ENCODE results near the gene RBM33.
"Not testable (repeated sequence)": the region's sequence is repeated elsewhere in the genome, so short reads cannot be mapped to it uniquely, and the experiment has no call there.

Gene RBM33

GRCh38 chr7:155684543-155684942 is 40.1 kb downstream of the RBM33 start:
- TF ChIP-seq SUZ12 (IDR thresholded peaks at IDR 0.05; ENCODE audit: extremely low read depth, insufficient read depth, insufficient read length) (no peak), ZNF274 (IDR thresholded peaks at IDR 0.05; ENCODE audit: low read depth, low read length) (no peak), YY1 (IDR thresholded peaks at IDR 0.05; ENCODE audit: insufficient read depth, insufficient read length) (no peak)
- DNase-seq (ENCODE audit: low read depth, low spot score), result no peak
- no peak overlapping the region for H3K4me3 ChIP-seq (ENCODE audit: insufficient read length, low read depth)
- H3K27me3 ChIP-seq (ENCODE audit: insufficient read depth, insufficient read length), result no peaks in the 10 kb centered on the region
- no peaks in the 10 kb centered on the region for H3K9me3 ChIP-seq (ENCODE audit: insufficient read depth, low read length)
- H3K36me3 ChIP-seq (ENCODE audit: insufficient read depth, insufficient read length, low read length), result peaks cover 35% of the 10 kb centered on the region
- no peak overlapping the region for H3K9ac ChIP-seq (ENCODE audit: insufficient read length, low read depth)
- no peaks in the 10 kb centered on the region for H3K4me1 ChIP-seq (ENCODE audit: insufficient read depth, insufficient read length)

GRCh38 chr7:155685070-155685790 is 40.8 kb downstream of the RBM33 start:
- Histone ChIP-seq H3K27me3 (ENCODE audit: insufficient read depth, insufficient read length) (no peaks in the 10 kb centered on the region), H3K36me3 (ENCODE audit: insufficient read depth, insufficient read length, low read length) (peaks cover 33% of the 10 kb centered on the region), H3K4me3 (ENCODE audit: insufficient read length, low read depth) (no peak overlapping the region), H3K4me1 (ENCODE audit: insufficient read depth, insufficient read length) (no peaks in the 10 kb centered on the region), H3K9me3 (ENCODE audit: insufficient read depth, low read length) (no peaks in the 10 kb centered on the region), H3K9ac (ENCODE audit: insufficient read length, low read depth) (no peak overlapping the region)
- DNase-seq (ENCODE audit: low read depth, low spot score), result no peak
- no peak for TF ChIP-seq YY1 (IDR thresholded peaks at IDR 0.05; ENCODE audit: insufficient read depth, insufficient read length)
- no peak for TF ChIP-seq SUZ12 (IDR thresholded peaks at IDR 0.05; ENCODE audit: extremely low read depth, insufficient read depth, insufficient read length)
- TF ChIP-seq ZNF274 (IDR thresholded peaks at IDR 0.05; ENCODE audit: low read depth, low read length), result no peak

- H3K4me1 ChIP-seq (ENCODE audit: insufficient read depth, insufficient read length), result no peaks in the 10 kb centered on the region
- H3K4me3 ChIP-seq (ENCODE audit: insufficient read length, low read depth), result no peak overlapping the region
- H3K9ac ChIP-seq (ENCODE audit: insufficient read length, low read depth), result no peak overlapping the region
- H3K36me3 ChIP-seq (ENCODE audit: insufficient read depth, insufficient read length, low read length), result peaks cover 28% of the 10 kb centered on the region
- no peak for DNase-seq (ENCODE audit: low read depth, low spot score)
- H3K27me3 ChIP-seq (ENCODE audit: insufficient read depth, insufficient read length), result no peaks in the 10 kb centered on the region
- no peak for TF ChIP-seq ZNF274 (IDR thresholded peaks at IDR 0.05; ENCODE audit: low read depth, low read length)
- H3K9me3 ChIP-seq (ENCODE audit: insufficient read depth, low read length), result no peaks in the 10 kb centered on the region
These were observed 41.3 kb downstream of the RBM33 start for GRCh38 chr7:155685791-155686160.

- H3K4me1 ChIP-seq (ENCODE audit: insufficient read depth, insufficient read length); DNase-seq (ENCODE audit: low read depth, low spot score); H3K4me3 ChIP-seq (ENCODE audit: insufficient read length, low read depth); H3K9me3 ChIP-seq (ENCODE audit: insufficient read depth, low read length); H3K9ac ChIP-seq (ENCODE audit: insufficient read length, low read depth); H3K27me3 ChIP-seq (ENCODE audit: insufficient read depth, insufficient read length): not testable (repeated sequence)
- peaks cover 23% of the 10 kb centered on the region for H3K36me3 ChIP-seq (ENCODE audit: insufficient read depth, insufficient read length, low read length)
These were observed 42.3 kb downstream of the RBM33 start for GRCh38 chr7:155686620-155687324.

- H3K4me3 ChIP-seq (ENCODE audit: insufficient read length, low read depth); H3K4me1 ChIP-seq (ENCODE audit: insufficient read depth, insufficient read length); H3K9ac ChIP-seq (ENCODE audit: insufficient read length, low read depth); DNase-seq (ENCODE audit: low read depth, low spot score); H3K27me3 ChIP-seq (ENCODE audit: insufficient read depth, insufficient read length); H3K9me3 ChIP-seq (ENCODE audit: insufficient read depth, low read length): not testable (repeated sequence)
- peaks cover 15% of the 10 kb centered on the region for H3K36me3 ChIP-seq (ENCODE audit: insufficient read depth, insufficient read length, low read length)
These were observed 43.8 kb downstream of the RBM33 start for GRCh38 chr7:155688237-155688636.

- DNase-seq (ENCODE audit: low read depth, low spot score); H3K4me3 ChIP-seq (ENCODE audit: insufficient read length, low read depth); H3K4me1 ChIP-seq (ENCODE audit: insufficient read depth, insufficient read length); H3K9me3 ChIP-seq (ENCODE audit: insufficient read depth, low read length); H3K27me3 ChIP-seq (ENCODE audit: insufficient read depth, insufficient read length); H3K9ac ChIP-seq (ENCODE audit: insufficient read length, low read depth); H3K36me3 ChIP-seq (ENCODE audit: insufficient read depth, insufficient read length, low read length): not testable (repeated sequence)
These were observed 46.2 kb downstream of the RBM33 start for GRCh38 chr7:155690655-155691054.

GRCh38 chr7:155692317-155692716 is 47.9 kb downstream of the RBM33 start:
- DNase-seq (ENCODE audit: low read depth, low spot score), result no peak
- Histone ChIP-seq H3K27me3 (ENCODE audit: insufficient read depth, insufficient read length) (no peaks in the 10 kb centered on the region), H3K4me3 (ENCODE audit: insufficient read length, low read depth) (no peak overlapping the region), H3K9me3 (ENCODE audit: insufficient read depth, low read length) (no peaks in the 10 kb centered on the region), H3K9ac (ENCODE audit: insufficient read length, low read depth) (no peak overlapping the region), H3K4me1 (ENCODE audit: insufficient read depth, insufficient read length) (no peaks in the 10 kb centered on the region), H3K36me3 (ENCODE audit: insufficient read depth, insufficient read length, low read length) (peaks cover 3% of the 10 kb centered on the region)
- TF ChIP-seq SUZ12 (IDR thresholded peaks at IDR 0.05; ENCODE audit: extremely low read depth, insufficient read depth, insufficient read length) (no peak), ZNF274 (IDR thresholded peaks at IDR 0.05; ENCODE audit: low read depth, low read length) (no peak), YY1 (IDR thresholded peaks at IDR 0.05; ENCODE audit: insufficient read depth, insufficient read length) (no peak)

- H3K9me3 ChIP-seq (ENCODE audit: insufficient read depth, low read length), result no peaks in the 10 kb centered on the region
- H3K27me3 ChIP-seq (ENCODE audit: insufficient read depth, insufficient read length), result no peaks in the 10 kb centered on the region
- no peak for DNase-seq (ENCODE audit: low read depth, low spot score)
- no peak overlapping the region for H3K4me3 ChIP-seq (ENCODE audit: insufficient read length, low read depth)
- H3K9ac ChIP-seq (ENCODE audit: insufficient read length, low read depth), result no peak overlapping the region
- H3K36me3 ChIP-seq (ENCODE audit: insufficient read depth, insufficient read length, low read length), result peaks cover 3% of the 10 kb centered on the region
- H3K4me1 ChIP-seq (ENCODE audit: insufficient read depth, insufficient read length), result no peaks in the 10 kb centered on the region
- no peak for TF ChIP-seq SUZ12 (IDR thresholded peaks at IDR 0.05; ENCODE audit: extremely low read depth, insufficient read depth, insufficient read length)
- no peak for TF ChIP-seq ZNF274 (IDR thresholded peaks at IDR 0.05; ENCODE audit: low read depth, low read length)
- no peak for TF ChIP-seq YY1 (IDR thresholded peaks at IDR 0.05; ENCODE audit: insufficient read depth, insufficient read length)
These were observed 49.4 kb downstream of the RBM33 start for GRCh38 chr7:155693826-155694225.

All from NT2/D1 (cell line).